ENCODE results near the gene CYB5D1.

CYB5D1 gene

DNA sequence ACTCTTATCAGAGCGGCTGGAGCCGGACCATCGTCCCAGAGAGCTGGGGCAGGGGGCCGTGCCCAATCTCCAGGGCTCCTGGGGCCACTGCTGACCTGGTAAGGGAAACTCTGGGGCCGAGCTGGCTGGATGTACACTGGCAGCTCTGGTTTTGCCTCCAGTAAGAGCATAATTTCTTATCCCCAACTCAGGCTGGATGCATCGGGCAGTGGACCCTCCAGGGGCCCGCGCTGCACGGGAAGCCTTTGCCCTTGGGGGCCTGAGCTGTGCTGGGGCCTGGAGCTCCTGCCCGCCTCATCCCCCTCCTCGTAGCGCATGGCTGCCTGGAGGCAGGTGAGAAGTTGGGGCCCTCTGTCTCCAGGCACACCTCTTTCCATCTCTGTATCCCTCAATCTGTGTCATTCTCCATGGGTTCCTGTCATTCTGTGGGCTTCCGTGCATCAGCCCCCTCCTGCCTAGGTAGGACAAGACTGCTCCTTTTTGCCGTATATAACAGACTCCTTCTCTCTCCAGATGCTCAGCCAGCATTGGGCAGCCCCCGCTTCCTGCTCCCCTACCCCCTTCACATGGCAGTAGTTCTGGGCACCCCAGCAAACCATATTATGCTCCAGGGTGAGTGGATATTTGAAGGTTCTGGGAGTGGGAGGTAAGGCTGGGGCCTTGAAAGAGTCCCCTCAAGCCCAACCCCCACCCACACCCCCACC, 12.3 kb upstream of the CYB5D1 start:
- DNase-seq = no peak

DNA sequence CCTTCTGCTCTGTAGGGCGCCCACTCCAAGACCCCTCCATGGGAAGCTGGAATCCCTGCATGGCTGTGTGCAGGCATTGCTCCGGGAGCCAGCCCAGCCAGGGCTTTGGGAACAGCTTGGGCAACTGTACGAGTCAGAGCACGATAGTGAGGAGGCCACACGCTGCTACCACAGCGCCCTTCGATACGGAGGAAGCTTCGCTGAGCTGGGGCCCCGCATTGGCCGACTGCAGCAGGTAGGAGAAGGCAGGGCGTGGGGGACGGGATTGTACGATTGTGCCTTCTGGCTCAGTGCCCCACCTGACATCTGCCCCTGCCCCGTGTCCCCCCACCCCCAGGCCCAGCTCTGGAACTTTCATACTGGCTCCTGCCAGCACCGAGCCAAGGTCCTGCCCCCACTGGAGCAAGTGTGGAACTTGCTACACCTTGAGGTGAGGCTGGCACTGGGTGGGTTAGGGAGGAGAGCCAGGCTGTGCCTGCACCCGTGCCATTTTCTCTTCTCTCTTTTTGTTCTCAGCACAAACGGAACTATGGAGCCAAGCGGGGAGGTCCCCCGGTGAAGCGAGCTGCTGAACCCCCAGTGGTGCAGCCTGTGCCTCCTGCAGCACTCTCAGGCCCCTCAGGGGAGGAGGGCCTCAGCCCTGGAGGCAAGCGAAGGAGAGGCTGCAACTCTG, 11.6 kb upstream of the CYB5D1 start:
- no peak for DNase-seq

DNA sequence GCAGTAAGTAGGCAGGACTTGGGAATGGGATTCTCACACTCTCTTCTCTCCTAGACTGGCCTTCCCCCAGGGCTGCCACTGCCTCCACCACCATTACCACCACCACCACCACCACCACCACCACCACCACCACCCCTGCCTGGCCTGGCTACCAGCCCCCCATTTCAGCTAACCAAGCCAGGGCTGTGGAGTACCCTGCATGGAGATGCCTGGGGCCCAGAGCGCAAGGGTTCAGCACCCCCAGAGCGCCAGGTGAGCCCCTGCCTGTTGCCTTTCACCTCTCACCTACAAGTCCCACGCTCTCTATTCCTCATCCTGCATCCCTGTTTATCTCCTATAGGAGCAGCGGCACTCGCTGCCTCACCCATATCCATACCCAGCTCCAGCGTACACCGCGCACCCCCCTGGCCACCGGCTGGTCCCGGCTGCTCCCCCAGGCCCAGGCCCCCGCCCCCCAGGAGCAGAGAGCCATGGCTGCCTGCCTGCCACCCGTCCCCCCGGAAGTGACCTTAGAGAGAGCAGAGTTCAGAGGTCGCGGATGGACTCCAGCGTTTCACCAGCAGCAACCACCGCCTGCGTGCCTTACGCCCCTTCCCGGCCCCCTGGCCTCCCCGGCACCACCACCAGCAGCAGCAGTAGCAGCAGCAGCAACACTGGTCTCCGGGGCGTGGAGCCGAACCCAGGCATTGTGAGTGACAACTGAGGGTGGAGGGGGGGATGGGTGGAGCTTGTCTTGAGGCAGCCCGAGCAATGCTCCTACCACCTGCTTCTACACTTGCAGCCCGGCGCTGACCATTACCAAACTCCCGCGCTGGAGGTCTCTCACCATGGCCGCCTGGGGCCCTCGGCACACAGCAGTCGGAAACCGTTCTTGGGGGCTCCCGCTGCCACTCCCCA, 10.8 kb upstream of the CYB5D1 start:
- DNase-seq = no peak

DNA sequence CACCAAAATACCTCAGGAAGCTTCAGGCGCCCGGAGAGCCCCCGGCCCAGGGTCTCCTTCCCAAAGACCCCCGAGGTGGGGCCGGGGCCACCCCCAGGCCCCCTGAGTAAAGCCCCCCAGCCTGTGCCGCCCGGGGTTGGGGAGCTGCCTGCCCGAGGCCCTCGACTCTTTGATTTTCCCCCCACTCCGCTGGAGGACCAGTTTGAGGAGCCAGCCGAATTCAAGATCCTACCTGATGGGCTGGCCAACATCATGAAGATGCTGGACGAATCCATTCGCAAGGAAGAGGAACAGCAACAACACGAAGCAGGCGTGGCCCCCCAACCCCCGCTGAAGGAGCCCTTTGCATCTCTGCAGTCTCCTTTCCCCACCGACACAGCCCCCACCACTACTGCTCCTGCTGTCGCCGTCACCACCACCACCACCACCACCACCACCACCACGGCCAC, 9.6 kb upstream of the CYB5D1 start:
- DNase-seq = no peak

DNA sequence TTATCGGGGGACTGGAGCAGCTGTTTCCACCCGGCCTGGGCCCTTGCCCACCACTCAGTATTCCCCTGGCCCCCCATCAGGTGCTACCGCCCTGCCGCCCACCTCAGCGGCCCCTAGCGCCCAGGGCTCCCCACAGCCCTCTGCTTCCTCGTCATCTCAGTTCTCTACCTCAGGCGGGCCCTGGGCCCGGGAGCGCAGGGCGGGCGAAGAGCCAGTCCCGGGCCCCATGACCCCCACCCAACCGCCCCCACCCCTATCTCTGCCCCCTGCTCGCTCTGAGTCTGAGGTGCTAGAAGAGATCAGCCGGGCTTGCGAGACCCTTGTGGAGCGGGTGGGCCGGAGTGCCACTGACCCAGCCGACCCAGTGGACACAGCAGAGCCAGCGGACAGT, 9.1 kb upstream of the CYB5D1 start:
- no peak for DNase-seq

DNA sequence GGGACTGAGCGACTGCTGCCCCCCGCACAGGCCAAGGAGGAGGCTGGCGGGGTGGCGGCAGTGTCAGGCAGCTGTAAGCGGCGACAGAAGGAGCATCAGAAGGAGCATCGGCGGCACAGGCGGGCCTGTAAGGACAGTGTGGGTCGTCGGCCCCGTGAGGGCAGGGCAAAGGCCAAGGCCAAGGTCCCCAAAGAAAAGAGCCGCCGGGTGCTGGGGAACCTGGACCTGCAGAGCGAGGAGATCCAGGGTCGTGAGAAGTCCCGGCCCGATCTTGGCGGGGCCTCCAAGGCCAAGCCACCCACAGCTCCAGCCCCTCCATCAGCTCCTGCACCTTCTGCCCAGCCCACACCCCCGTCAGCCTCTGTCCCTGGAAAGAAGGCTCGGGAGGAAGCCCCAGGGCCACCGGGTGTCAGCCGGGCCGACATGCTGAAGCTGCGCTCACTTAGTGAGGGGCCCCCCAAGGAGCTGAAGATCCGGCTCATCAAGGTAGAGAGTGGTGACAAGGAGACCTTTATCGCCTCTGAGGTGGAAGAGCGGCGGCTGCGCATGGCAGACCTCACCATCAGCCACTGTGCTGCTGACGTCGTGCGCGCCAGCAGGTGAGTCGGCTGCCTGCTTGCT, 8.6 kb upstream of the CYB5D1 start:
- no peak for DNase-seq

DNA sequence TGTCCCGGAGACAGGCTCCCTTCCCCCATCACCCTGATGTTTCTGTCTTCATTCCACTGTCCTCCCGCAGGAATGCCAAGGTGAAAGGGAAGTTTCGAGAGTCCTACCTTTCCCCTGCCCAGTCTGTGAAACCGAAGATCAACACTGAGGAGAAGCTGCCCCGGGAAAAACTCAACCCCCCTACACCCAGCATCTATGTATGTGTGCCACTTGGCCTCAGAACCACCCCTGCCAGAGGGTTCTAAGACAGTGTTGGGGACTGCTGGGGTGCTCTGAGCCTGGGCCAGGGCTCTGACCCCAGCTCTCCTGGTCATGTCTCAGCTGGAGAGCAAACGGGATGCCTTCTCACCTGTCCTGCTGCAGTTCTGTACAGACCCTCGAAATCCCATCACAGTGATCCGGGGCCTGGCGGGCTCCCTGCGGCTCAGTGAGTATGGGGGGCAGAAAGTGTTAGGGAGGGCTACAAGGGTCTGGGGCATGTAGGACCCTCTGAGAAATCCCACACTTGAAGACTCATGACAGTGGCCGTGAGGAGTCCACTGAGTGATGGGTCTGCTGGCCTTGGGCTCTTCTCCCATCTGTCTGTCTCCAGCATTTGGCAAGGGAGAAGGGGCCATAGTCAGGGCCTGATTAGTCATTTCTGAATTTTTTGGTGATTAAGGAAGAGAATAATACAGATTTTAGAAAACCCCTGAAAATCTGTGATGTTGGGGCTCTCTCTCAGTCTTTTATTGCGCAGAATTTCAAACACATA, 7.9 kb upstream of the CYB5D1 start:
- no peak for DNase-seq

DNA sequence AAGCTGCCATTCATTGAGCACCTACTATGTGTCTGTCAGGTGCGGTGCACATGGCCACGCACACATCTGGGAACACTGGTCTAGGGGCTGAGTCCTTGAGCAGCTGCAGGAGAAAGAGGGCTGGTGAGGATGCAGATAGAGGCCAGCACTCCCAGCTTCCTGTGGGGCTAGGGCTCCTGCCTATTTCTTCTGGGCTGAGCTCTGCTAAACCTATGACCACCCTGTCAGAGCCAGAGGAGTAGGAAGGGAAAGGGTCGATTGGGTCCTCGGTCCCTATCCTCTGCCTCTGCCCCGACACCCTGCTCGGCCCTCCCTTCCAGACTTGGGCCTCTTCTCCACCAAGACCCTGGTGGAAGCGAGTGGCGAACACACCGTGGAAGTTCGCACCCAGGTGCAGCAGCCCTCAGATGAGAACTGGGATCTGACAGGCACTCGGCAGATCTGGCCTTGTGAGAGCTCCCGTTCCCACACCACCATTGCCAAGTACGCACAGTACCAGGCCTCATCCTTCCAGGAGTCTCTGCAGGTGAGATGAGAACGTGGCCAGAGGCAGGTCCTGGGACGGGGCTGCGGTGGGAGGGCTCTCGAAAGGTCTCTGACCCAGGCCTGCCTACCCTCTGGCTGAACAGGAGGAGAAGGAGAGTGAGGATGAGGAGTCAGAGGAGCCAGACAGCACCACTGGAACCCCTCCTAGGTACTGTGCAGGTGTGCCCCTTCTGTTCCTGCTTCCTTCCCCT, 6.9 kb upstream of the CYB5D1 start:
- DNase-seq = no peak

DNA sequence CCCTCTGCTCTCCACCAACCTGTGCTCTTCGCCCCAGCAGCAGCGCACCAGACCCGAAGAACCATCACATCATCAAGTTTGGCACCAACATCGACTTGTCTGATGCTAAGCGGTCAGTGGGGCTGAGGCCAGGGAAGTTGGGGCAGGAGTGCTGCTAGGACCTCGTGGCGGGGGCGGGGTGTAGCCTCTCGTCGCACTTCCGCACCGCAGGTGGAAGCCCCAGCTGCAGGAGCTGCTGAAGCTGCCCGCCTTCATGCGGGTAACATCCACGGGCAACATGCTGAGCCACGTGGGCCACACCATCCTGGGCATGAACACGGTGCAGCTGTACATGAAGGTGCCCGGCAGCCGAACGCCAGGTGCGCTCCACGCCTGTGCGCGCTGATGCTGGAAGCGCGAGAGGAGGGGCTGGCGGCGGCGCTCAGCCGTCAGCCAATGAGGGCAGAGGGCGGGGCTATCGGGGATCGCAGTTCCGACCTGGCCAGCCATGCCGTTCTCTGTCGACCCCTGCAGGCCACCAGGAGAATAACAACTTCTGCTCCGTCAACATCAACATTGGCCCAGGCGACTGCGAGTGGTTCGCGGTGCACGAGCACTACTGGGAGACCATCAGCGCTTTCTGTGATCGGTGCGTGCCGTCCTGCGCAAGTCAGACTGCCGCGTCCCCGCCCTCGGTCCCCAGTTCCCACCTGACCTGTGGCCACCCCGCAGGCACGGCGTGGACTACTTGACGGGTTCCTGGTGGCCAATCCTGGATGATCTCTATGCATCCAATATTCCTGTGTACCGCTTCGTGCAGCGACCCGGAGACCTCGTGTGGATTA, 6.2 kb upstream of the CYB5D1 start:
- DNase-seq = peak; percentile 42 to 94

DNA sequence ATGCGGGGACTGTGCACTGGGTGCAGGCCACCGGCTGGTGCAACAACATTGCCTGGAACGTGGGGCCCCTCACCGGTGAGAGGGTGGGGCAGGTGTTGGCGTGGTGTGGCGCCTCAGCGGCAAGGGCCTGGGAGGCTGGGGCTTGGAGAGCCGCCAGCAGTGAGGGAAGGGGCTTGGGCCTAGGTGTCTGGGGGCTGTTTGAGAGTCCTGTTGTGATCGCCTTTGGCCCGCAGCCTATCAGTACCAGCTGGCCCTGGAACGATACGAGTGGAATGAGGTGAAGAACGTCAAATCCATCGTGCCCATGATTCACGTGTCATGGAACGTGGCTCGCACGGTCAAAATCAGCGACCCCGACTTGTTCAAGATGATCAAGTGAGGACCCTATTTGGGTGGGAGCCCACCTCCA, 5.5 kb upstream of the CYB5D1 start:
- no peak for DNase-seq

DNA sequence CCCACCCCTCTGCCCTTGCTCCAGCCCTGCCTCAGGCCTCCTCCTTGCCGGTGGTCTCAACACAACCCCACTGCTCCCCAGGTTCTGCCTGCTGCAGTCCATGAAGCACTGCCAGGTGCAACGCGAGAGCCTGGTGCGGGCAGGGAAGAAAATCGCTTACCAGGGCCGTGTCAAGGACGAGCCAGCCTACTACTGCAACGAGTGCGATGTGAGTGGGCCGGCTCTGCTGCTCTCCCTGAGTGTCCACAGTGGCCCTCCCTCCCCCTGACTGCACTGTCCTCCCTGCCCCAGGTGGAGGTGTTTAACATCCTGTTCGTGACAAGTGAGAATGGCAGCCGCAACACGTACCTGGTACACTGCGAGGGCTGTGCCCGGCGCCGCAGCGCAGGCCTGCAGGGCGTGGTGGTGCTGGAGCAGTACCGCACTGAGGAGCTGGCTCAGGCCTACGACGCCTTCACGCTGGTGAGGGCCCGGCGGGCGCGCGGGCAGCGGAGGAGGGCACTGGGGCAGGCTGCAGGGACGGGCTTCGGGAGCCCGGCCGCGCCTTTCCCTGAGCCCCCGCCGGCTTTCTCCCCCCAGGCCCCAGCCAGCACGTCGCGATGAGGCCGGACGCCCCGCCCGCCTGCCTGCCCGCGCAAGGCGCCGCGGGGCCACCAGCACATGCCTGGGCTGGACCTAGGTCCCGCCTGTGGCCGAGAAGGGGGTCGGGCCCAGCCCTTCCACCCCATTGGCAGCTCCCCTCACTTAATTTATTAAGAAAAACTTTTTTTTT, 4.7 kb upstream of the CYB5D1 start:
- DNase-seq = no peak

DNA sequence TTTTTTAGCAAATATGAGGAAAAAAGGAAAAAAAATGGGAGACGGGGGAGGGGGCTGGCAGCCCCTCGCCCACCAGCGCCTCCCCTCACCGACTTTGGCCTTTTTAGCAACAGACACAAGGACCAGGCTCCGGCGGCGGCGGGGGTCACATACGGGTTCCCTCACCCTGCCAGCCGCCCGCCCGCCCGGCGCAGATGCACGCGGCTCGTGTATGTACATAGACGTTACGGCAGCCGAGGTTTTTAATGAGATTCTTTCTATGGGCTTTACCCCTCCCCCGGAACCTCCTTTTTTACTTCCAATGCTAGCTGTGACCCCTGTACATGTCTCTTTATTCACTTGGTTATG, 4.1 kb upstream of the CYB5D1 start:
- no peak for DNase-seq

DNA sequence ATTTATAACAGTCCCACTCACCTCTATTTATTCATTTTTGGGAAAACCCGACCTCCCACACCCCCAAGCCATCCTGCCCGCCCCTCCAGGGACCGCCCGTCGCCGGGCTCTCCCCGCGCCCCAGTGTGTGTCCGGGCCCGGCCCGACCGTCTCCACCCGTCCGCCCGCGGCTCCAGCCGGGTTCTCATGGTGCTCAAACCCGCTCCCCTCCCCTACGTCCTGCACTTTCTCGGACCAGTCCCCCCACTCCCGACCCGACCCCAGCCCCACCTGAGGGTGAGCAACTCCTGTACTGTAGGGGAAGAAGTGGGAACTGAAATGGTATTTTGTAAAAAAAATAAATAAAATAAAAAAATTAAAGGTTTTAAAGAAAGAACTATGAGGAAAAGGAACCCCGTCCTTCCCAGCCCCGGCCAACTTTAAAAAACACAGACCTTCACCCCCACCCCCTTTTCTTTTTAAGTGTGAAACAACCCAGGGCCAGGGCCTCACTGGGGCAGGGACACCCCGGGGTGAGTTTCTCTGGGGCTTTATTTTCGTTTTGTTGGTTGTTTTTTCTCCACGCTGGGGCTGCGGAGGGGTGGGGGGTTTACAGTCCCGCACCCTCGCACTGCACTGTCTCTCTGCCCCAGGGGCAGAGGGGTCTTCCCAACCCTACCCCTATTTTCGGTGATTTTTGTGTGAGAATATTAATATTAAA, 3.6 kb upstream of the CYB5D1 start:
- DNase-seq = no peak

DNA sequence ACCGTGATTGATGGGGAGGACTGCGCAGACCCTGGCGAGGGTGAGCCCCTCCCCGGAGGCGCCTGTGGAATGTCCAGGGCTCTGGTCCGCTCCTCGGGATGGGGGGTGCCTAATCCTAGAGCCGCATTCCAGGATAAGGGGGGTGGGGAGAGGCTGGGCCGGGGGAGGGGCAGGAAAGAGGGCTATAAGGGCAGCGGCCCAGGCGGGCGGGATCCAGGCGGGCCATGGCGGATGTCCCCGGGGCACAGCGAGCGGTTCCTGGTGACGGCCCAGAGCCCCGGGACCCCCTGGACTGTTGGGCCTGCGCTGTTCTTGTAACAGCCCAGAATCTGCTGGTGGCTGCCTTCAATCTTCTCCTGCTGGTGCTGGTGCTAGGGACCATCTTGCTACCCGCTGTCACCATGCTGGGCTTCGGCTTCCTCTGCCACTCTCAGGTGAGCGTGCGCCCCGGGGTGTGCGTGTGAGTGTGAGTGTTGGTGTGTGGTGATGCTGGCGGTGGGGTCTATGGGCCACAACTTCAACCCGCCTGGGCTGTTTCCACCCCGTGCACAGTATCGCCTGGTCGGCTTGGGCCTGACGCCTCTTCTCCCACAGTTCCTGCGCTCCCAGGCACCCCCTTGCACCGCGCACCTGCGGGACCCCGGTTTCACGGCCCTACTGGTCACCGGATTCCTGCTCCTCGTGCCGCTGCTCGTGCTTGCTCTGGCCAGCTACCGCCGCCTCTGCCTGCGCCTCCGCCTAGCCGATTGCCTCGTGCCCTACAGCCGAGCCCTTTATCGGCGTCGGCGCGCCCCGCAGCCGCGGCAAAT, 2.7 kb upstream of the CYB5D1 start, which contains the start of gene TMEM88:
Gene TMEM88 (plus strand): TSS at position 216 of the 809 bp plus-strand sequence. CDS start 9 bp downstream, at position 225.
- no peak for DNase-seq

DNA sequence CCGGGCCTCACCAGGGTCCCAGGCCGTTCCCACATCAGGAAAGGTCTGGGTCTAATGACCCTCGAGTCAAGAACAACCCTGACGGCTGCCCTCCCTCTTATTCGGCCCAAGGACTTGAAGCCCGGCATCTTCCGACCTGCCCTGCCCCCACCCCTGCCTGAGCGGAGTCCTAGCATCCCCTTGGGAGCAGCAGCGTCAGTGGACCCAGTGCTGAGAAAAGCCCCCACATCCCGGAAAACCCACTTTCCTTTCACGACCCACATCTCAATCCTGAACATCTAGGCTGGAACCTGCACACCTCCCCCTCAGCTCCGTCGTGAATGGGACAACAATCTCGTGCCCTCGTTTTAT, 2.2 kb upstream of the CYB5D1 start:
- peak in 1 of 2 experiments; percentile 60 for DNase-seq

DNA sequence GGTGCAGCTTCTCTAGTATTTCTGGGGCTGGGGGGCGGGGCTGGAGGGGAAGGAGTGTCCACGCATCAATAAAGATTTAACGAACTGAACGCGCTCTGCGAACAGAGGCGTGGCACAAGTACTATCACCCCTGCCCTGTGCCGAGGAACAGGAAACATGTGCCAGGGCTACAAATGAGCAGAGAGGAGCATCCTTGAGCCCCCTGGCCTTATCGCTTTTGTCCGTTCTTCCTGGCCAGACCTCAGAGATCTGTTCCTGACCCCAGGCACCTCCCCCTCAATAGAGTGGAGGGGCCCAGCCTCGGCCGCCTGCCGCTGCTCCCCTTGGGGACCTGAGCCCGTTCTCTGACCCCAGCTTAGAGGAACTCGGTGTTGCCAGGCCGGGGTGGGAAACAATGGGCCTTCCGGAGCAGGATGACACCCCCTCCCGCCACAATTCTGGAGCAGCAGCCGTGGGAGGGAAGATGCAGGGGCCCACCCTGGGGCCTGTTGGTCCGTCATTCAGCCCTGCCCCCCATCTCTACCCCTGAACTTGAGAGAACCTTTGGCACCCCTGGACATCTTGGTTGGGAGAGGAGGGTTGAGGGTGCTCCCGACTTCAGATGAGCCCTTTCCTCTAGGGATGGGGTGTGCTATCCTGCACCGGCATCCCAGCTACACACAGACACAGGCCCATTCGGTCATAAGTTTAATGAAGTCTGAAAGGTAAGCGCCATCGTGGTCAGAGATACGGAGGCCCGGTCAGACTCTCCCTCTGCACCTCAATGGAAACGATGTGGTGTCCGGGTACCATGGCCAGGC, 1.6 kb upstream of the CYB5D1 start:
- peak in 1 of 2 experiments; percentile 60 for DNase-seq
